Hepatocyte (in vitro differentiated cells): ENCODE data around the gene NAT10. TPM values are rescaled to one million over a fixed set of nuclear protein-coding genes. Genes with fewer than 3 reads are reported as not detected.
"Not testable (repeated sequence)": the region's sequence is repeated elsewhere in the genome, so short reads cannot be mapped to it uniquely, and the experiment has no call there.

Source experiments
- DNase-seq: peaks from one replicate; pipeline ENCODE4 v3.0.0-alpha.2; 2016; ENCODE audit warnings: low spot score
- H2AFZ ChIP-seq: fragments of 200-600 bp; sonication (generic); 2 replicates; pipeline ENCODE4 v1.6.0; 2016; ENCODE audit warnings: antibody characterized with exemption, mild to moderate bottlenecking
- H3K27ac ChIP-seq: fragments of 200-600 bp; sonication (generic); 2 replicates; pipeline ENCODE4 v1.5.1; 2016; ENCODE audit warnings: mild to moderate bottlenecking
- H3K27me3 ChIP-seq: fragments of 200-600 bp; sonication (generic); 2 replicates; pipeline ENCODE4 v1.6.1; 2016
- H3K36me3 ChIP-seq: fragments of 200-600 bp; sonication (generic); replicated peaks from 2 replicates; pipeline ENCODE4 v1.5.1; 2016; ENCODE audit warnings: low read depth; ENCODE audit not compliant: insufficient read depth
- H3K4me1 ChIP-seq: fragments of 200-600 bp; sonication (generic); 2 replicates; pipeline ENCODE4 v1.5.1; 2016; ENCODE audit warnings: mild to moderate bottlenecking, moderate library complexity; ENCODE audit not compliant: insufficient read depth
- H3K4me2 ChIP-seq: fragments of 200-600 bp; sonication (generic); 2 replicates; pipeline ENCODE4 v1.6.0; 2016
- H3K4me3 ChIP-seq: fragments of 200-600 bp; sonication (generic); 2 replicates; pipeline ENCODE4 v1.5.1; 2016; ENCODE audit warnings: mild to moderate bottlenecking
- H3K79me2 ChIP-seq: fragments of 200-600 bp; sonication (generic); 2 replicates; pipeline ENCODE4 v1.6.0; 2017; ENCODE audit warnings: mild to moderate bottlenecking
- H3K9me2 ChIP-seq: fragments of 200-600 bp; sonication (generic); replicated peaks from 2 replicates; pipeline ENCODE4 v1.6.0; 2017; ENCODE audit warnings: mild to moderate bottlenecking; ENCODE audit not compliant: insufficient read depth
- H3K9me3 ChIP-seq: fragments of 200-600 bp; sonication (generic); 2 replicates; pipeline ENCODE4 v1.5.1; 2016; ENCODE audit warnings: low read depth, mild to moderate bottlenecking
- H4K20me1 ChIP-seq: fragments of 200-600 bp; sonication (generic); 2 replicates; pipeline ENCODE4 v1.6.0; 2016; ENCODE audit warnings: mild to moderate bottlenecking; ENCODE audit not compliant: insufficient read depth, poor library complexity, severe bottlenecking
- CTCF ChIP-seq: fragments of 200-600 bp; sonication (generic); IDR thresholded peaks from 2 replicates; pipeline ENCODE4 v1.5.1; 2016; ENCODE audit warnings: antibody characterized with exemption, mild to moderate bottlenecking; ENCODE audit not compliant: poor library complexity
- EZH2 ChIP-seq: fragments of 200-600 bp; sonication (generic); IDR thresholded peaks from 2 replicates; pipeline ENCODE4 v1.6.1; 2016; ENCODE audit warnings: antibody characterized with exemption, mild to moderate bottlenecking, borderline replicate concordance
- EZH2phosphoT487 ChIP-seq: fragments of 200-600 bp; sonication (generic); IDR thresholded peaks from one replicate; pipeline ENCODE4 v1.6.1; 2018; ENCODE audit warnings: antibody characterized with exemption, mild to moderate bottlenecking, low read depth, moderate library complexity; ENCODE audit not compliant: unreplicated experiment, severe bottlenecking
- WGBS: methylation state at CpG from one replicate; pipeline ENCODE4 v1.1.6; 2016; ENCODE audit warnings: low lambda C conversion rate; ENCODE audit errors: missing lambda C conversion rate; 5-methylcytosine and 5-hydroxymethylcytosine counted together
- polyA plus RNA-seq: library from polyadenylated mRNA; unstranded; fragments of >200 nt; fragmentation: Nextera tagmentation; extraction: Ambion mirVana; gene quantifications from 2 replicates; pipeline ENCODE4 v1.2.1, GENCODE V29; 2016
- total RNA-seq: library from RNA; depleted of rRNA; stranded (reverse); fragments of >200 nt; gene quantifications from 2 replicates; pipeline ENCODE4 v1.2.3, GENCODE V29; 2014

NAT10 gene
- total and polyA plus RNA-seq, 2 experiments from 2014 or later = 18.3 to 20.5 TPM

- Histone ChIP-seq H2AFZ (no peak overlapping the region), H4K20me1 (no peaks in the 10 kb centered on the region), H3K36me3 (no peaks in the 10 kb centered on the region), H3K9me2 (no peaks in the 10 kb centered on the region), H3K4me1 (peaks cover 30% of the 10 kb centered on the region), H3K27me3 (no peaks in the 10 kb centered on the region), H3K79me2 (no peaks in the 10 kb centered on the region), H3K27ac (peak overlapping the region; percentile 11), H3K4me2 (no peak overlapping the region), H3K4me3 (no peak overlapping the region), H3K9me3 (no peaks in the 10 kb centered on the region)
- WGBS = 70% methylated on average over 6 of the region's 6 CpGs
- DNase-seq = no peak
- no peak for TF ChIP-seq EZH2
- no peak for TF ChIP-seq CTCF
- TF ChIP-seq EZH2phosphoT487 = no peak
Measured at GRCh38 chr11:34180040-34180813, 74.8 kb downstream of the NAT10 start.

GRCh38 chr11:34180814-34181165 lies 75.4 kb downstream of the NAT10 start:
- H3K9me2 ChIP-seq, H3K4me3 ChIP-seq, H2AFZ ChIP-seq, H3K27ac ChIP-seq, H3K4me2 ChIP-seq, H3K79me2 ChIP-seq, H3K27me3 ChIP-seq, DNase-seq, H3K9me3 ChIP-seq, H3K36me3 ChIP-seq, H4K20me1 ChIP-seq: not testable (repeated sequence)
- H3K4me1 ChIP-seq = peaks cover 32% of the 10 kb centered on the region
- 94% methylated on average over 5 of the region's 5 CpGs for WGBS

GRCh38 chr11:34181251-34181650 lies 75.8 kb downstream of the NAT10 start:
- H2AFZ ChIP-seq = no peak overlapping the region
- no peaks in the 10 kb centered on the region for H4K20me1 ChIP-seq
- H3K4me1 ChIP-seq = peaks cover 37% of the 10 kb centered on the region
- no peaks in the 10 kb centered on the region for H3K36me3 ChIP-seq
- 65% methylated on average over 5 of the region's 5 CpGs for WGBS
- H3K79me2 ChIP-seq = no peaks in the 10 kb centered on the region
- no peaks in the 10 kb centered on the region for H3K9me3 ChIP-seq
- H3K9me2 ChIP-seq = no peaks in the 10 kb centered on the region
- no peak overlapping the region for H3K4me2 ChIP-seq
- H3K27me3 ChIP-seq = no peaks in the 10 kb centered on the region
- no peak overlapping the region for H3K4me3 ChIP-seq
- no peak for DNase-seq
- TF ChIP-seq EZH2phosphoT487 = no peak
- TF ChIP-seq EZH2 = no peak
- TF ChIP-seq CTCF = no peak
- no peak overlapping the region for H3K27ac ChIP-seq

GRCh38 chr11:34181856-34182405 lies 76.5 kb downstream of the NAT10 start:
- Histone ChIP-seq H3K4me1 (peaks cover 39% of the 10 kb centered on the region), H3K36me3 (no peaks in the 10 kb centered on the region), H3K4me2 (no peak overlapping the region), H3K27me3 (no peaks in the 10 kb centered on the region), H3K9me2 (no peaks in the 10 kb centered on the region), H3K27ac (no peak overlapping the region), H3K9me3 (no peaks in the 10 kb centered on the region), H4K20me1 (no peaks in the 10 kb centered on the region), H3K79me2 (no peaks in the 10 kb centered on the region), H3K4me3 (no peak overlapping the region), H2AFZ (no peak overlapping the region)
- 92% methylated on average over 8 of the region's 8 CpGs for WGBS
- TF ChIP-seq EZH2phosphoT487 (no peak), CTCF (no peak), EZH2 (no peak)
- no peak for DNase-seq
